Activated naive CD8-positive, alpha-beta T cell (primary cell): Measurements from ENCODE around the gene LCOR.
"Not testable (repeated sequence)": the region's sequence is repeated elsewhere in the genome, so short reads cannot be mapped to it uniquely, and the experiment has no call there.

Experiments used
- H3K27ac Mint-ChIP-seq: one replicate; pipeline ENCODE4 v1.8.0; 2021; ENCODE audit warnings: mixed read lengths
- H3K27me3 Mint-ChIP-seq: one replicate; pipeline ENCODE4 v1.8.0; 2021; ENCODE audit warnings: mixed read lengths
- H3K36me3 Mint-ChIP-seq: one replicate; pipeline ENCODE4 v1.8.0; 2021; ENCODE audit warnings: mixed read lengths
- H3K4me1 Mint-ChIP-seq: one replicate; pipeline ENCODE4 v1.8.0; 2021; ENCODE audit warnings: low read depth, mixed read lengths
- H3K4me3 Mint-ChIP-seq: one replicate; pipeline ENCODE4 v1.8.0; 2021; ENCODE audit warnings: mild to moderate bottlenecking, mixed read lengths
- H3K9me3 Mint-ChIP-seq: one replicate; pipeline ENCODE4 v1.8.0; 2021; ENCODE audit warnings: low read depth, mixed read lengths

Gene LCOR

GRCh38 chr10:96831867-96832720 is at the start of gene LCOR:
Gene LCOR (plus strand): TSS chr10:96832298. CDS start chr10:96949058, 116,760 bp downstream.
- no peaks in the 10 kb centered on the region for H3K9me3 Mint-ChIP-seq
- H3K27me3 Mint-ChIP-seq = no peaks in the 10 kb centered on the region
- H3K36me3 Mint-ChIP-seq = no peaks in the 10 kb centered on the region
- peaks cover 46% of the 10 kb centered on the region for H3K4me1 Mint-ChIP-seq
- peak within 1 kb of the TSS; percentile 92 for H3K27ac Mint-ChIP-seq
- H3K4me3 Mint-ChIP-seq = peak within 1 kb of the TSS; percentile 92

GRCh38 chr10:96784253-96784652 is 47.8 kb upstream of the LCOR start:
- Mint-ChIP-seq H3K27me3 (peaks cover under 1% of the 10 kb centered on the region), H3K4me1 (no peaks in the 10 kb centered on the region), H3K4me3 (no peak overlapping the region), H3K9me3 (no peaks in the 10 kb centered on the region), H3K36me3 (no peaks in the 10 kb centered on the region), H3K27ac (no peak overlapping the region)

GRCh38 chr10:96789571-96790108 is 42.5 kb upstream of the LCOR start:
- Mint-ChIP-seq H3K9me3 (no peaks in the 10 kb centered on the region), H3K27ac (no peak overlapping the region), H3K4me1 (no peaks in the 10 kb centered on the region), H3K36me3 (no peaks in the 10 kb centered on the region), H3K27me3 (peaks cover 9% of the 10 kb centered on the region), H3K4me3 (no peak overlapping the region)

DNA sequence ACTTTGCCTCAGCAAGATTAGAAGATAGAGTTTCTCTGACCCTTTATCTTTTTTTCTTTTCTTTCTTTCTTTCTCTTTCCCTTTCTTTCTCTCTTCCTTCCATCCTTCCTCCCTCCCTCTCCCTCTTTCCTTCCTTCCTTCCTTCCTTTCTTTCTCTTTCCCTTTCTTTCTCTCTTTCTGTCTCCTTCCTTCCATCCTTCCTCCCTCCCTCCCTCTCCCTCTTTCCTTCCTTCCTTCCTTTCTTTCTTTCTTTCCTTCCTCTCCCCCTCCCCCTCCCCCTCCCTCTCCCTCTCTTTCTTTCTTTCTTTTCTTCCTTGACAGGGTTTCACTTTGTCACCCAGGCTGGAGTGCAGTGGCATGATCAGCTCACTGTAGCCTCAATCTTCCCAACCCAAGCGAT is 40.2 kb upstream of the LCOR start:
- Mint-ChIP-seq H3K36me3 (no peaks in the 10 kb centered on the region), H3K27me3 (peaks cover 9% of the 10 kb centered on the region), H3K4me1 (no peaks in the 10 kb centered on the region), H3K9me3 (no peaks in the 10 kb centered on the region), H3K27ac (no peak overlapping the region), H3K4me3 (no peak overlapping the region)

DNA sequence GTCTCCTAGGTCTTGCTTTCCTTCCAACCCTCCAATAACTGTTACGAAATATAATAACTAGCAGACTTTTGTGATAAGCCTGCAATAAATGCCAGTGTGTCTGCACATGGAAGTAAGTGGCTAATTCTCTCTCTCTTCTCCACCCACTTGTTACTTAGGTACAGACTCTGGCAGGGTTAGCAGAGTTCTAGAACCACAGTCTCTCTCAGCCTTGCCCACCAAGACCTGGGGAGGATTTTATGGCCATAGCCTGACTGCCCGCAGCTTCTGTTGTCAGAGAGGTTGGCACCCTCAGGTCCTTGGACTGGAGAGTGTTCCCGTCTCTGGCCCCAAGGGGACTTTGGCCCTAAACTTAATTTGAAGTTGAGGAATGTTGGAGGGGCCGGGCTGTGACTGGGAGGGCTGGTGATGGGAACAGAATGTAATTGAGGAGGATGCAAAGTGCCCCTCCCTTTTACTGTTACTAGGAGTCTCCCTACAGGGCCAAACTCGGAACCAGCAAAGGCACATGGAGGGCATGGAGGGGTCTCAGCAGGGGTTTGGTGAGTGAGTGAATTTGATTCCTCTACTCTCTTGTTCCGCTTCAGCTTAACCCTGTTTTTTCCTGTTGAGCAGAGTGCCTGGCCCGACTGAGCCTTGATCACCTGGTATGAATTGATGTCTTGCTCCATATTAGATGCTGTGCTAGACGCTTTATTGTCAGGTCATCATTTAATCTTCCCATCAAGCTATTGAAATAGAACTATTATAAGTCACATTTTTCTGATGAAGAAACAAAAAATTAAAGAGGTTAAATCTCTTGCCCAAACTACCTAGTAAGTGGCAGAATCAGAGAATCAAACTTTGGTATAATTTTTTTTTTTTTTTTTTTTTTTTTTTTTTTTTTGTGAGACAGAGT is 37.0 kb upstream of the LCOR start:
- Mint-ChIP-seq H3K4me3 (no peak overlapping the region), H3K4me1 (no peaks in the 10 kb centered on the region), H3K36me3 (no peaks in the 10 kb centered on the region), H3K9me3 (no peaks in the 10 kb centered on the region), H3K27me3 (peaks cover 7% of the 10 kb centered on the region), H3K27ac (no peak overlapping the region)

- H3K27ac Mint-ChIP-seq = no peak overlapping the region
- no peaks in the 10 kb centered on the region for H3K36me3 Mint-ChIP-seq
- H3K4me3 Mint-ChIP-seq = no peak overlapping the region
- H3K4me1 Mint-ChIP-seq = no peaks in the 10 kb centered on the region
- H3K27me3 Mint-ChIP-seq = peaks cover 2% of the 10 kb centered on the region
- H3K9me3 Mint-ChIP-seq = no peaks in the 10 kb centered on the region
Observed at GRCh38 chr10:96797485-96797884, 34.6 kb upstream of the LCOR start.

GRCh38 chr10:96803288-96803664 is 28.8 kb upstream of the LCOR start:
- H3K4me1 Mint-ChIP-seq = no peaks in the 10 kb centered on the region
- H3K9me3 Mint-ChIP-seq = no peaks in the 10 kb centered on the region
- peaks cover 8% of the 10 kb centered on the region for H3K27me3 Mint-ChIP-seq
- no peak overlapping the region for H3K27ac Mint-ChIP-seq
- H3K4me3 Mint-ChIP-seq = no peak overlapping the region
- no peaks in the 10 kb centered on the region for H3K36me3 Mint-ChIP-seq

- H3K36me3 Mint-ChIP-seq = no peaks in the 10 kb centered on the region
- H3K27me3 Mint-ChIP-seq = peaks cover 1% of the 10 kb centered on the region
- no peak overlapping the region for H3K27ac Mint-ChIP-seq
- no peak overlapping the region for H3K4me3 Mint-ChIP-seq
- no peaks in the 10 kb centered on the region for H3K9me3 Mint-ChIP-seq
- H3K4me1 Mint-ChIP-seq = no peaks in the 10 kb centered on the region
Observed at GRCh38 chr10:96814264-96814663, 17.8 kb upstream of the LCOR start.

- H3K27ac Mint-ChIP-seq, H3K9me3 Mint-ChIP-seq, H3K27me3 Mint-ChIP-seq, H3K4me3 Mint-ChIP-seq, H3K4me1 Mint-ChIP-seq, H3K36me3 Mint-ChIP-seq: not testable (repeated sequence)
Observed at GRCh38 chr10:96818971-96819370, 13.1 kb upstream of the LCOR start.

GRCh38 chr10:96820765-96821164 is 11.3 kb upstream of the LCOR start:
- Mint-ChIP-seq H3K27ac (no peak overlapping the region), H3K4me3 (no peak overlapping the region), H3K4me1 (no peaks in the 10 kb centered on the region), H3K9me3 (no peaks in the 10 kb centered on the region), H3K36me3 (no peaks in the 10 kb centered on the region), H3K27me3 (no peaks in the 10 kb centered on the region)

DNA sequence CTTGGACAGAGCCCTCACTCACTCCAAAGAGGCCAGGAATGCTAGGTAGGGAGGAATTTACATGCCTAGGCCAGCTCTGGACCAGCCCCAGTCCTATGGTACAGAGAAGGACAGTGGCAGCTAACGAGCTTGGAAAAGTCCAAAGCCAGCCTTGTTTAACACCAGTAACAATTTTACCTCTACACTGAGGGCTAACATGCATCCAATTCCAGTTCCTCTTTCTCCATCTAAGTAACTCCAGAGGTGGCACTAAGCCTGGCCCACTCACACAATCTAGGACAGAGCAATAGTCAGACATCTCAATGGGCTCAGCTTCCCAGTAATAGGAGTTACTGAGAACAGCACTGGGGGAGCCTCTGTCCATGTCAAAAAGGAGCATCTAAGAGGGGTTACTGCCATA is 5.7 kb upstream of the LCOR start:
- Mint-ChIP-seq H3K9me3 (no peaks in the 10 kb centered on the region), H3K27me3 (no peaks in the 10 kb centered on the region), H3K4me3 (no peak overlapping the region), H3K27ac (no peak overlapping the region), H3K36me3 (no peaks in the 10 kb centered on the region), H3K4me1 (peaks cover 12% of the 10 kb centered on the region)

GRCh38 chr10:96828609-96829008 is 3.5 kb upstream of the LCOR start:
- H3K36me3 Mint-ChIP-seq = no peaks in the 10 kb centered on the region
- no peak overlapping the region for H3K4me3 Mint-ChIP-seq
- H3K27me3 Mint-ChIP-seq = no peaks in the 10 kb centered on the region
- H3K4me1 Mint-ChIP-seq = peaks cover 17% of the 10 kb centered on the region
- no peaks in the 10 kb centered on the region for H3K9me3 Mint-ChIP-seq
- no peak overlapping the region for H3K27ac Mint-ChIP-seq

DNA sequence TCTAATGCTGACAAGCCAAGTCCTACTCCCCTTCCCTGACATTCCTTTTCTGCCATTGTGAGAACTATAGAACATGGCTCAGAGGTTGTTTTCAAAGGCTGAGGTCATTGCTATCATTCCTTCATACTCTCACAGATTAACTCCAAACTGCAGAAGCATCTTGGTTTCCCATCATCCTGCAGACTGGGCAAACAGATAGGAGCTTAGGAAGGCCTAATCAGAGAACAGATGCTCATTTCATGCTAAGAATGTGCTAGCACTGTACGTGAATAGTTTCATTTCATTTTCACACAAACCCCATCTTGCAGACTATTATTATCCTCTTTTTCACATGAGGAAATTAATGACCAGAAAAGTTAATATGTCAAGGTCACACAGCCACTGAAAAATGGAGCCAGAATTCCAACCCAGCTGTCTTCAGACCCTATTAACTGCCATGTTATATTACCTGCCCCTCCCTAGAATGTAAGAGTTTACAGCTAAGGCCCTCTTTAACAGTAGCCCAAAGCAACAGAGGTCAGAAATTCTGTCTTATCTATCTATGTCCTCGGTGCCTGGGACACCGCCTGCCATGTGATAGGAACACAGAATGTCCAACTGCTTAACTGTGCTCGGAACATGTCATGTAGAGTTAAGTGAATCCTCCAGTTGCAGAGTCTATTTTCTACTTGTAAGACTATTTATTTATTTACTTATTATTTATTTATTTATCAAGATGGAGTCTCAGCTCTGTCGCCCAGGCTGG is 2.9 kb upstream of the LCOR start:
- Mint-ChIP-seq H3K27ac (no peak overlapping the region), H3K4me1 (peaks cover 23% of the 10 kb centered on the region), H3K36me3 (no peaks in the 10 kb centered on the region), H3K4me3 (no peak overlapping the region), H3K27me3 (no peaks in the 10 kb centered on the region), H3K9me3 (no peaks in the 10 kb centered on the region)

- H3K36me3 Mint-ChIP-seq = no peaks in the 10 kb centered on the region
- H3K9me3 Mint-ChIP-seq = no peaks in the 10 kb centered on the region
- H3K4me1 Mint-ChIP-seq = peaks cover 36% of the 10 kb centered on the region
- H3K4me3 Mint-ChIP-seq = peak overlapping the region; percentile 92
- H3K27ac Mint-ChIP-seq = peak overlapping the region; percentile 90
- H3K27me3 Mint-ChIP-seq = no peaks in the 10 kb centered on the region
Observed at GRCh38 chr10:96830511-96831199, 1.4 kb upstream of the LCOR start.
